GM21786 (cell line): Measurements from ENCODE around the gene MAP2K1.
"Not testable (repeated sequence)": the region's sequence is repeated elsewhere in the genome, so short reads cannot be mapped to it uniquely, and the experiment has no call there.

Source experiments
- ATAC-seq: cut with Tn5 transposase; IDR thresholded peaks from one replicate; pipeline ENCODE4 v1.9.1; 2021; ENCODE audit not compliant: unreplicated experiment

The MAP2K1 gene

GRCh38 chr15:66503041-66503648 lies 116.4 kb downstream of the MAP2K1 start:
- ATAC-seq = not testable (repeated sequence)

GRCh38 chr15:66503780-66504562 lies 117.3 kb downstream of the MAP2K1 start:
- no peak for ATAC-seq

DNA sequence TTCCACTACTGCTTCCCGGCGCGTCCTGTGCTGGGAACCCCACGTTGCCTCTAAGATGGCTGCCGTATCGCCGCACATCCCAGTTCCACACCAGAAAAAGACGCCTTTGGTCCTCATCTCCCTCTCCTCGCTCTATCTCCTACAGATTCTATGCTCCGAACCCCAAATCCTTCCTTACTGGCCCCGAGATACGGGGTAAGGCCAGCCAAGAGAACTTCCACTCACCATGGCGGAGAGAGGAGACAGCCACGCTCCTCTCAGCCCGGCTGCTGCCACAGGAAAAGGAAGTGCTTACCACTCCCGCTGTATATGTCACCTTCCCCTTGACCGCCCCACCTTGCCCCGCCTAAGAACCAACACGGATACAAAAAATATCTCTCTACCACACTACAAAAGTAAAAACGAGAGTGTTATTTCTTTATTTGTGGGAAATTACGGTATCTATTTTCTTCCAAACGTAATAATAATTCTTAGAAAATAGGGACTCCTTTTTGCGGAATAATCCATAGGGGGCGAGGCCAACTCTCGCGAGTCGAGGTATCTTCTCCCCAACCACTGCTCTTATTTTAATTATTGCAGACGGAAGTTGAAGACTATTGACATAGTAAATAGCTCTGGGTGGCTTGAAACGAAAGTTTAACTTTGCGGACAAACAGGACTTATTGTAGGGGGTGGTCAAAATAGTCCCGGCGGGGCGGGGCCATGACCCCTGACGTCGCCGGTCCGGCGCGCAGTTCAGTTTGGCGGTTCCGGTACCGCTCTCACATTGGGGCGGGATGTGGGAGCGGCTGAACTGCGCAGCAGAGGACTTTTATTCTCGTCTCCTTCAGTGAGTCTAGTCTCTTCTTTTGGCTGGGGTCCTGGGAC lies 118.1 kb downstream of the MAP2K1 start, which contains the start of the genes RPL4 and ZWILCH:
TSS of gene RPL4 (minus strand) at position 293 of the 867 bp plus-strand sequence. CDS start at position 228, 65 bp downstream.
TSS of gene ZWILCH (plus strand) at position 764 of the 867 bp plus-strand sequence. CDS start at position 777, 13 bp downstream.
- peak; percentile 79 for ATAC-seq

DNA sequence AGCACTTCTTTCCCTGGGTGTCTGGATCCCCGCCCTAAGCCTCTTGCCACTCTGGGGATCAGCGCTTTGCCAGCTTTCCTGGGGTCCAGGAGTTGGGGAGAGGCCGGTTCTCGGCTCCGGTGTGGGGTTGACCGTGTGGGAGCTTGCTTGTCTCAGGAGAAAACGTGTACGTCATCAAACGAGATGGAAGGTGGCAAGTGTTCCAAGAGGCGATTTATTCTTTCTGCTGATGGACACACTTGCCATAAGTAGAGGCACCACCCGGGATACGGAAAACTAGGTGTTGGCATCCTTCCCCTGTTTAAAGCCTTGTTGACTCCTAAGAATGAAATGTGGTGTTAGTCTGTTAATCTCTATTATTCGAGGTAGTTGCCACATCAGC lies 118.7 kb downstream of the MAP2K1 start:
- ATAC-seq = peak; percentile 18

DNA sequence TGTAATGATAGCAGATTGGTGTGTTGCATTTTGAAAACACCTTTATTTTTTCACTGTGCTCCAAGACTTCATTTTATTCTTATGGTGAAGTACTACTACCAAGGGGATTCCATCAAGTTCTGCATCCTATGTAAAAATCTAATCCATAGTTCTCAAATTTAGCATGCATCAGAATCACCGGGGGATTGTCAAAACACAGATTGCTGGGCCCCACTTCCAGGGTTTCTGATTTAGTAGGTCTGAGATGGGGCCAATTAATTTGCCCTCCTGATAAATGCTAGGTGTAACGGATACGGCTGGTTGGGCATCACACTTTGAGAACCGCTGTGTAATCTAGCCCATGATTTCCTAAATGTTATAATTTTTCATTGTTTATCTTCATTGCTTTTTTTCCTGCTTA lies 119.1 kb downstream of the MAP2K1 start:
- no peak for ATAC-seq

GRCh38 chr15:66508293-66508883 lies 121.7 kb downstream of the MAP2K1 start:
- no peak for ATAC-seq

DNA sequence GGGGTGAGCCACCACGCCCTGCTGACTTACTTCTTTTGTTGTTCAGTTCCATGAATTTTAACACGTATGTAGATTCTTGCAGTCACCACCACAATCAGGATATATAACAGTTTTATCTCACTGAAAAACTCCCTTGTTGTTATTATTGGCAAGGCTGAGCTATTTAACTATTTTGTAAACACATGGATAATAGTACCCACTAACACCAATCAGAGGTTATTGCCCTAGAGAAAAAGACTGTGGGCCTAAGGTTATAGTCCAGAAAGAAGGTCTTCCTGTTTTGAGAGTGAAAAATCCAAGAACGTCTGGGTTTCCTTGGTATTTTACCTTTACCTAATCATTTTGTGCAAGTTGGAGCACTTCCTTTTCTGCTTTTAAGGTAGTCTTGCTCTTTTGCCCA lies 127.9 kb downstream of the MAP2K1 start:
- ATAC-seq = no peak

DNA sequence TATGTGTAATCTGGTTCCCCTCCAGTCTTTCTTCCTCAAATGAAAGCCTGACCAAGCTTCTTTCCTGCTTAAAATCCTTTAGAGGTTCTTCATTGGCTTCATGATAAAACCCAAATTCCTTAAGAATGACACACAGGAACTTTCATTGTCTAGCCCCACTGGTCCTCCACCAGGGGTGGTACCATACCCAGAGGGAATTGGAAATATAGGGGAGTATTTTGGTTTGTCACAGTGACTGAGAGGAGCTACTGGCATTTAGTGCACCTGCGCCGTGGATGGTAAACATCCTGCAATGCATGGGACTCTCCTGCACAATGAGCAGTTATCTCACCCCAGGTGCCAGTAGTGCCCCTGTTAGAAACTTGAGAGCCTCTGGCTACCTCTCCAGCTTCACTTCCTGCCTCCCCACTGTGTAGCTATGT lies 129.2 kb downstream of the MAP2K1 start:
- ATAC-seq = no peak

GRCh38 chr15:66523926-66524325 lies 137.2 kb downstream of the MAP2K1 start:
- ATAC-seq = no peak

DNA sequence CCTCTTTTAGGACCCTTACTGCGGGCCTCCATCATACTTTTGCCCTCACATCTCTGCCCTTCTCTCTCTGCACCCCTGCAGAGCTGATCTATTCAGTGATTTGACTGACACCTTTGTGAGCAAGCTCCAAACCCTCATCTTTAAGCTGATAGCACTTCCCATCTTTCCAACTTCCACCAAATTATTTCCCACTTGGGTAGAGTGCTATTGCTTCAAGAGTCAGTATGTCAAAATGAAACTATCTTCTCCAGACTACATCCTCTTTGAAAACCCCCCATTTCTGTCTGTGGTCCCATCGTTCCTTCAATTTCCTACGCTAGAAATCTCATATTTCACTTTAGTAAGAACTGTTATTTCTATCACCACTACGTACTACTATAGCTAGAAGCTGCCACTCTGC lies 138.1 kb downstream of the MAP2K1 start:
- no peak for ATAC-seq

- no peak for ATAC-seq
These were observed 148.3 kb downstream of the MAP2K1 start for GRCh38 chr15:66535056-66535455.
